GM12864 (cell line): Measurements from ENCODE around the gene BOD1L1.

Experiments used
- DNase-seq: peaks from one replicate; pipeline ENCODE4 v3.0.0-alpha.2; 2011; ENCODE audit warnings: low read depth
- H3K4me3 ChIP-seq: 2 replicates; pipeline ENCODE4 v1.5.1; 2011; ENCODE audit warnings: mild to moderate bottlenecking, low read depth, low read length, control low read depth
- CTCF ChIP-seq: IDR thresholded peaks from 2 replicates; pipeline ENCODE4 v1.5.1; 2011; ENCODE audit warnings: low read depth, mild to moderate bottlenecking, moderate library complexity, low read length, control low read depth, inconsistent platforms; ENCODE audit errors: missing control alignments

The BOD1L1 gene

DNA sequence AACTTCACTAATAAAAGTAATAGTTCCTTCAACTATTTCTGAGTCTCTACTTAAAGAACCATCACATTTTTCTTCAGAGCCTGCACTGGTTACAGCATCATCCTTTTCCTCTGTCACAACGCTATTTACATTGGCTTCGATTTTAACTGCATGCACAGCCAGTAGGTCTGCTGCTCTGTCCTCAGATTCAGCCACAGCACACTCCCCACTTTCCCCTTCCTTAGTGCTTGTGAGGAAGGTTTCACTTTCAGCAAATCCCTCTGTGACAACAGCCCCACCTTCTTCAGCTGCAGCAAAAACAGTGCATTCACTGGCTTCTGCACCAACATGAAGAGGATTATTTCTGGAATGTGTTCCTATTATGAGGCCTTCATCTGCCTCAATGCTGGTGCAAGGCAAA, 25.7 kb downstream of the BOD1L1 start:
- no peak for TF ChIP-seq CTCF
- H3K4me3 ChIP-seq, result no peak overlapping the region
- DNase-seq, result no peak

DNA sequence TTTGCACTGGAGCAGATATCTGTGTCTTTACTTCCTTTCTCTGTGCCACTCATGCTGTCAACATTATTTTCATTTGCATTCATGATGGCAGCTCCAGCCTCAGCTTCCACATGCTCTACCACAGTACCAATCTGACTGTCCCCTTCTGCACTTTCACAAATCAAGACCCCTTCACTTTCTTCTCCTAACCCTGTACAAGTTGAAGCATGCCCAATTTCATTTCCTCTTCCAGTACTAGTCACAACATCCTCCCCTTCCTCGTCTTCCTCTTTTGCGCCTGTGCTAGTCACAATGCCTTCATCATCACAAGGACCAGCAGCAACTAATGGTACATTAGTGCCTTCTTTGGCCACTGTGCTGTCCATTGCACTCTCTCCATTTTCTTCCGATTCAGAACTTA, 26.5 kb downstream of the BOD1L1 start:
- H3K4me3 ChIP-seq, result no peak overlapping the region
- peak; percentile 44 for DNase-seq
- no peak for TF ChIP-seq CTCF

DNA sequence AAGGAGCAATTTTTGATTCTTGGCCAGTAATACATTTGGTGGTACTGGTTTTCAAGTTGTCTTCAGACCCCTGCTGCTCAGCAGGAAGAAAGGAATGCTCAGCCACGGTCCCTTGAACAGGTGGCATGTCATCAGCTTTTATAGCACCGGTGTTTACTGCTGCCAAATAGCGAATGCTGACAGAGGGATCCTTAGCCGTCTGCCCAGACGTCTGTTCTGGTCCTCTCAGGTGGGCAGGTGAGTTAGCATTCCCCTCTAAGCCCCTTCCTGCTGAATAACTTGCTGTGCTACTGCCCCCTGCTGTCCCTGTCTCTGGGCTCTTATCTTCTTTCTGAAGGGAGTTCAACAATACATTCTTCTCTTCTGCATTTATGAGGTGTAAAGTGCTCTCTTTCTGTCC, 28.4 kb downstream of the BOD1L1 start:
- no peak for DNase-seq
- no peak overlapping the region for H3K4me3 ChIP-seq
- TF ChIP-seq CTCF, result peak; percentile 26

GRCh38 chr4:13597604-13598003, 29.9 kb downstream of the BOD1L1 start:
- H3K4me3 ChIP-seq, result no peak overlapping the region
- TF ChIP-seq CTCF, result no peak
- DNase-seq, result no peak

DNA sequence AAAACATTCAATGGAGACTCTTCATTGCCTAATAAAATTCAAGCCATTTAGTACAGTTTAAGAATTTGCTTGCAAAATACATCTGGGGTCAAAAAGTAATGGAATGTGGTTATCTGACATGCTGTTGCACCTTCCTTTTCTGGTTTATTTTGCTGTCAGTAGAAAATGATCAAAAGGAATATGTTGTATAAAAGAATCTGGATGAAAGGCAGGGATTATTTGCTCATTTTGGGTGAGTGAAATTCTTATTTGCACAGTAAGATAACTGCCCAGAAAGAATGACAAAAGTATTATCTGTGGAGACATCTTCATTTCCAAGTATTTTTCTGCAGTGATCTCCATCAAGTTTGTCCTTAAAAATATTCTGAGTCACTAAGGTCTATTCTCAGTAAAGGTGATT, 30.4 kb downstream of the BOD1L1 start:
- no peak for DNase-seq
- TF ChIP-seq CTCF, result no peak
- H3K4me3 ChIP-seq, result no peak overlapping the region

DNA sequence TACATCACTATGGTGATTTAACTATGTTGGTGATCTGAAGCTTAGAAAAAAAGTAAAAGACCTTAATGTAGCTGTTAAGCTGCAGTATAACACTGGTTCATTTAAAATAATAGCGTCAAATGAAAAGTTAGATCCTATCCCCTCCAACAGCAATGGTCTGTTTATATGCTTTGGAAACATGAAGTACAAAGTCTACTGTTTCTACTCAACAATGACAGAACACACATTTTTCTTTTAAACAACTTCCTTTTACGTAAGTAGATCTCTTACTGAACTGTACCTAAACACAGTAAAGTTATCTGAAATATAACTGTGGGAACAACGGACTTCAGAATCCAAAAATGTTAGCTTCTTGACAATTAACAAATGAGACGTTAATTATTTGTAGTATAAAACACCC, 35.3 kb downstream of the BOD1L1 start:
- DNase-seq, result no peak
- no peak for TF ChIP-seq CTCF
- H3K4me3 ChIP-seq, result no peak overlapping the region

DNA sequence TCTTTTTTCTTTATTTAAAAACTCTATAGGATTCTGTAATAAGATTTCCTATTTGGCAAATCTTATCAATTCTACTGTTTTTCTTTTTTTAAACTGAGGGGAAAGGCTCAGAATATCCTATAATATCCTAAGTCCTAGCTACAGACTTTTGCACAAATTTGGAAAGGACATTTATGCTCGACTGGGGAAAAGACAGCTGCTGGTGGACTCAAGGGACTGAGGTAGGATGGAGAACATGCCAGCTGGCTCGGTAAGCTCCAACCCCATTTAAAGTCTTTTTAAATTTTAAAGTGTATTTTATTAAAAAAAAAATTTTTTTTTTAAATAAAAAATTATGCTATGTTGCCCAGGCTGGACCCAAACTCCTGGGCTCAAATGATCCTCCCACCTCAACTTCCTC, 36.8 kb downstream of the BOD1L1 start:
- no peak overlapping the region for H3K4me3 ChIP-seq
- DNase-seq, result no peak
- no peak for TF ChIP-seq CTCF
